ENCODE results near the gene OR2A25.

OR2A25 gene

GRCh38 chr7:144098776-144099175 lies 29.2 kb downstream of the OR2A25 start:
- no peak overlapping the region for H3K4me3 ChIP-seq (ENCODE audit: low read depth, low read length)
- H3K27ac ChIP-seq, result no peak overlapping the region
- no peaks in the 10 kb centered on the region for H3K9me3 ChIP-seq (ENCODE audit: severe bottlenecking)
- no peak for TF ChIP-seq CTCF (IDR thresholded peaks at IDR 0.05; ENCODE audit: low read depth, low read length)
- no peaks in the 10 kb centered on the region for H3K27me3 ChIP-seq (ENCODE audit: insufficient read depth, low read depth, severe bottlenecking)
- DNase-seq, result no peak
- H3K36me3 ChIP-seq, result no peaks in the 10 kb centered on the region

- Histone ChIP-seq H3K4me3 (ENCODE audit: low read depth, low read length) (no peak overlapping the region), H3K9me3 (ENCODE audit: severe bottlenecking) (no peaks in the 10 kb centered on the region), H3K27ac (no peak overlapping the region), H3K27me3 (ENCODE audit: insufficient read depth, low read depth, severe bottlenecking) (no peaks in the 10 kb centered on the region), H3K36me3 (no peaks in the 10 kb centered on the region)
- no peak for TF ChIP-seq CTCF (IDR thresholded peaks at IDR 0.05; ENCODE audit: low read depth, low read length)
- DNase-seq, result no peak
Measured at GRCh38 chr7:144100607-144101006, 31.0 kb downstream of the OR2A25 start.

GRCh38 chr7:144102041-144102440 lies 32.4 kb downstream of the OR2A25 start:
- H3K27me3 ChIP-seq (ENCODE audit: insufficient read depth, low read depth, severe bottlenecking), result no peaks in the 10 kb centered on the region
- no peaks in the 10 kb centered on the region for H3K36me3 ChIP-seq
- no peak for TF ChIP-seq CTCF (IDR thresholded peaks at IDR 0.05; ENCODE audit: low read depth, low read length)
- no peak overlapping the region for H3K27ac ChIP-seq
- DNase-seq, result no peak
- no peaks in the 10 kb centered on the region for H3K9me3 ChIP-seq (ENCODE audit: severe bottlenecking)
- H3K4me3 ChIP-seq (ENCODE audit: low read depth, low read length), result no peak overlapping the region

- H3K36me3 ChIP-seq, result no peaks in the 10 kb centered on the region
- no peak for DNase-seq
- TF ChIP-seq CTCF (IDR thresholded peaks at IDR 0.05; ENCODE audit: low read depth, low read length), result no peak
- H3K9me3 ChIP-seq (ENCODE audit: severe bottlenecking), result no peaks in the 10 kb centered on the region
- no peak overlapping the region for H3K27ac ChIP-seq
- H3K4me3 ChIP-seq (ENCODE audit: low read depth, low read length), result no peak overlapping the region
- no peaks in the 10 kb centered on the region for H3K27me3 ChIP-seq (ENCODE audit: insufficient read depth, low read depth, severe bottlenecking)
Measured at GRCh38 chr7:144105211-144105610, 35.6 kb downstream of the OR2A25 start.

- H3K9me3 ChIP-seq (ENCODE audit: severe bottlenecking), result no peaks in the 10 kb centered on the region
- H3K27me3 ChIP-seq (ENCODE audit: insufficient read depth, low read depth, severe bottlenecking), result no peaks in the 10 kb centered on the region
- no peak within 1 kb of the TSS for H3K4me3 ChIP-seq (ENCODE audit: low read depth, low read length)
- no peak for DNase-seq
- TF ChIP-seq CTCF (IDR thresholded peaks at IDR 0.05; ENCODE audit: low read depth, low read length), result no peak
- H3K36me3 ChIP-seq, result no peaks in the 10 kb centered on the region
- no peak within 1 kb of the TSS for H3K27ac ChIP-seq
Measured at GRCh38 chr7:144109283-144109682, 39.7 kb downstream of the OR2A25 start, which contains the start of gene OR2A2. Gene OR2A2, plus strand, starts transcription at chr7:144109583. Its CDS starts 0 bp downstream, at chr7:144109583.

- Histone ChIP-seq H3K36me3 (no peaks in the 10 kb centered on the region), H3K27ac (no peak overlapping the region), H3K4me3 (ENCODE audit: low read depth, low read length) (no peak overlapping the region), H3K9me3 (ENCODE audit: severe bottlenecking) (no peaks in the 10 kb centered on the region), H3K27me3 (ENCODE audit: insufficient read depth, low read depth, severe bottlenecking) (no peaks in the 10 kb centered on the region)
- no peak for DNase-seq
- 0 out of 2 replicates have a peak, but pooled peaks have one; percentile 12 for TF ChIP-seq CTCF (IDR thresholded peaks at IDR 0.05; ENCODE audit: low read depth, low read length)
Measured at GRCh38 chr7:144110272-144110671, 40.7 kb downstream of the OR2A25 start.

All from WERI-Rb-1 (cell line).